Vein endothelial cell (primary cell): Measurements from ENCODE around the gene HS3ST4. TPM values are rescaled to one million over a fixed set of nuclear protein-coding genes. Genes with fewer than 3 reads are reported as not detected.

Experiments used
- small RNA-seq: library from RNA; depleted of rRNA; stranded (forward); fragments of <200 nt; gene quantifications from one replicate; pipeline ENCODE3, GENCODE V24; 2012
- total RNA-seq: library from RNA; depleted of rRNA; stranded (reverse); fragments of >200 nt; gene quantifications from 2 replicates; pipeline ENCODE4 v1.2.3, GENCODE V29; 2012

The HS3ST4 gene
- not detected in 2 replicates for total RNA-seq

DNA sequence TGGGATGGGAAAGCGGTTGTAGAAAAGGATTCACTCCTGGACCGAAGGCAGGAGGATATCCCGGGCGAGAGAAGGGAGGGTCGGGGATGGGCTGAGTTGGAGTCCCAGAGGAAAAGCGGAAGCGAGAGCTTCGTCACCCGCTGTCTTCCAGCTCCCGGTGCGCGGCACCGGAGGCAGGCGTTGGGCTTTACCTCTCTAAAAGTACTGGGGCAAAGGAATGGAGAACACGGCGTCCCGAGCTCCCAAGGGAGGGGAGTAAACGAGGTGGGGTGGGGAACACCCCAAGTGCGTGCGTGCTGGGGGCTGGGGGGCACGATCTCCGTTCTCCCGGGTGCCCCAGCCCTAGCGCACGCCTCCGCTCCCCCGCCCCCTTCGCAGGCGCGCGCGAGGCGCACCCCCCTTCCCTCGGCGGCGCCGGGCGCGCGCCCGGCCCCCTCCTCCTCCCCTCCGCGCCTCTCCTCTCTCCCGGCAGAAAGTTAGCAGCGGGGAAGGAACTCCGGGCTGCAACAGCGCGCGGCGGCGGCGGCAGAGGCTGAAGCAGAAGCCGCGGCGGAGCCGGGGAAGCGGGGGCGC, at the start of gene HS3ST4:
Gene HS3ST4, plus strand, starts transcription at position 441 of the 573 bp plus-strand sequence.

Small RNAs within 50 kb of the gene (small RNA-seq; reads per million reads assigned to genes)
- gene HMGN2P3 (not detected), gene MIR548W (not detected), gene RNA5SP405 (not detected)
